Smooth muscle cell of the umbilical artery (primary cell): ENCODE data around the gene SH3BGRL3. TPM values are rescaled to one million over a fixed set of nuclear protein-coding genes. Genes with fewer than 3 reads are reported as not detected.

Source experiments
- total RNA-seq: library from RNA; depleted of rRNA; stranded (reverse); fragments of >200 nt; gene quantifications from 2 replicates; pipeline ENCODE4 v1.2.3, GENCODE V29; 2014

SH3BGRL3 gene
- 20.5 and 55.5 TPM in 2 replicates for total RNA-seq

DNA sequence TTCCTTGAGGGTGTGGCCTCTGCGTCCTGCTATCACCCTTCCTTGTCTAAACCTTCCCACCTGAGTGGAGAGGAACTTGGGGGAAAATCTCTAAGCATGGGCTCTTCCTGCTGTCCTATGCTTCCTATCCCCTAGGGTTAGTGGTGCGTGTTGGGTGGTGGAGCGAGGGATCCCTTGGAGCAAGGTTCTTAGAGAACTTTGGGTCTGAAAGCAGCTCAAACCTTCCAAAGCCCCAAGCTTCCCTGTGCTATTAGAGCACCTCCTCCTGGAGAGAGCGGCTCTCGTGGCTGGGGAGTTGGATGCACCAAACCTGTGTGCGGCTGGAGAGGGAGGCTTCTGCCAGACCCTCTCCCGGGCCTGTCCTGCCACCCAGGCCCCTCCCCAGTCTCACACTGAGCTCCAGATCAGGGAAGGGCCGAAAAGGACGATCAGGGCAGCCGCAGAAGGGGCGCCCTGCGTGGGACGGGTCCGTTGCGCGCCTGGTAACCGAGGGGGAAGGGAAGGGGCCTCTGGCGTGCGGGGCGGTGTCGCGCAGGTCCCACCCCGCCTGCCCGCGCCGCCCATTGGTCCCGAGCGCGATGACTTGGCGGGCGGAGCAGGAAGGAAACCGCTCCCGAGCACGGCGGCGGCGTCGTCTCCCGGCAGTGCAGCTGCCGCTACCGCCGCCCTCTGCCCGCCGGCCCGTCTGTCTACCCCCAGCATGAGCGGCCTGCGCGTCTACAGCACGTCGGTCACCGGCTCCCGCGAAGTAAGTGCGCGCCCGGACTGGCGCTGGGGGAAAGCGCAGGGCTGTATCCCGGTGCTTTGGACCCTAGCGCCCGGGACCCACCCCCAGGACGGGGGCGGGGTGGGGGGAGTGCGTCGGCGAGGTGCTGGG, at the start of gene SH3BGRL3:
Gene SH3BGRL3, plus strand, starts transcription at position 631 of the 877 bp plus-strand sequence. Its CDS starts 70 bp downstream, at position 701.

GRCh38 chr1:26233903-26234643, 45.8 kb upstream of the SH3BGRL3 start, which contains the start of gene CEP85:
CEP85 (plus strand) TSS chr1:26234200; CDS start chr1:26239784, 5,584 bp downstream.

DNA sequence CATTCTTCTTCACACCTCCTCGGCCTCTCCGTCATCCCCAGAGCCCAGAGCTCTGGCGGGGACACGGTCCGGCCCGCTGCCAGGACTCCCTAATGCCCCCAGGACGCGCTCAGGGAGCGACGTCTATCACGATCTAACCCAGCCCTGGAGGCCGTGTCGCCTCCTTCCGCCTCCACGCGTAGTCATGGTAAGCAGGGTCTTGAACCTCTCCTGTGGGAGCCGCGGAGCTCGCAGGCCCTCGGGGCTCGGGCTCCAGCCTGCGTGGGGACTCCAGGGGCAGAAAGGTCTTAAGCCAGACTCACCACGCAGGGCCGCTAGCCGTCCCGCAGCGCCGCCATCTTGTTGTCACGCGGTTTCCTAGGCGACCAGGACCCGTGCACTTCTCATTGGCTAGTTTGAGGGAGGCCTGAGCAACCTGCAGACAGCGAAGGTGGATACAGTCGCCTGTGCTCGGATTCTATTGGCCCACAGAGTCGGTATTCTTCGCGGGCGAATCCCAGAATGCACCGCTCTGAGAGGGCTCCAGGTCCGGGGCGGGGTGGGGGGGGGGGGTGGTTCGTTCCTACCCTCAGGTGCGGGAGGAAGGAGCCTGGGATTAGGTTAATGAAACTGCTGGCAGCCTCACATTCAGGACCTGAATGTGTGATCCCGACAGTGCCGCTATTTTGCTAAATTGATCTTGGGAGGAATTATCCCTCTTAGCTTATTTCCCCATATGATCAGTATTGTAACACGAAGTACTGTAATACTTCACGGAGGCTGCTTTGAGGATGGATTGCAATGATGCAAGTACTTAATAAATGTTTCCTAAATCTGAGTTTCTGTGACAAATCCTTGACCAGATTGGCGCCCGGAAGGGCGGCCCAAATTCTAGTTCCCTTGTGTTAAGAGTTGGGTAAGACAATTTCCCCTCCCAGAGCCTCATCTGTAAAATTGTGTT, 26.7 kb downstream of the SH3BGRL3 start, which contains the start of gene UBXN11:
Gene UBXN11, minus strand, starts transcription at position 347 of the 940 bp plus-strand sequence. CDS start 3,753 bp downstream, outside the sequence.

DNA sequence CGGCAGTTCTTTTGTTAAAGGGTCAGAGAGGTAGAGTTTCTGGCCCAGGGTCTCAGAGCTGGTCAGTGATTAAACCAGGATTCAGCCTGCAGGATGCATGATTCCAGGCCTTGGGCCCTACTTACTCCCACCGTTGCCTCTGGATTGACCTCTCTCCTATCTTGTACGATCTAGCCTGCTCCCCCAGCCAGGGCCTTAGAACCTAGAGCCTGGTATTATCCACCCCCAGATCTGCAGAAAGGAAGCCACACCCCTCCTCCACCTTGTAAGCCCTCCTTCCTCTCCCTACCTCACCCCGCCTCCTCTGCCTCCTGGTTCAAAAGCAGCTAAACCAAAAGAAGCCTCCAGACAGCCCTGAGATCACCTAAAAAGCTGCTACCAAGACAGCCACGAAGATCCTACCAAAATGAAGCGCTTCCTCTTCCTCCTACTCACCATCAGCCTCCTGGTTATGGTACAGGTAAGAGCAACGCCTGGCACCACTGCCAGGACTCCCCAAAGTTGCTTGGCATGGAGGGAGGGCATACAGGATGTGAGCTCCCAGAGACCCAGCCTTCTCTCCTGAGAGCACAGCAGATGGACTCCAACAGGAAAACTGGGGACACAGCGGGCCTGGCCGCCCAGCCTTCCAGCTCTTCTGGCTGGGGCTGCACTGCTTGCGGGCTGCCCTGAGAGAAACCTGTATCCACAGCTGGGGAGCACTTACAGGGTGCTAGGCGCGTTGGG, 37.9 kb downstream of the SH3BGRL3 start, which contains the start of gene CD52:
Gene CD52, plus strand, starts transcription at position 347 of the 726 bp plus-strand sequence. Its CDS starts 60 bp downstream, at position 407.

Other genes with a start within 250 kb of the SH3BGRL3 start
- gene SLC30A2, start 234.0 kb upstream of the SH3BGRL3 start, total RNA-seq, result not detected in 2 replicates
- gene TRIM63, start 212.5 kb upstream of the SH3BGRL3 start, total RNA-seq, result not detected in 2 replicates
- 3.6 and 4.8 TPM in 2 replicates for gene PDIK1L, start 168.3 kb upstream of the SH3BGRL3 start, total RNA-seq
- gene FAM110D, start 121.0 kb upstream of the SH3BGRL3 start, total RNA-seq, result not detected in 2 replicates
- not detected in 2 replicates for gene C1orf232, start 111.1 kb upstream of the SH3BGRL3 start, total RNA-seq
- gene ZNF593, start 110.2 kb upstream of the SH3BGRL3 start, total RNA-seq, result 9.7 and 14.8 TPM in 2 replicates
- not detected in 2 replicates for gene ZNF593OS, start 108.3 kb upstream of the SH3BGRL3 start, total RNA-seq
- 0.30 and 0.74 TPM in 2 replicates for gene CNKSR1, start 102.6 kb upstream of the SH3BGRL3 start, total RNA-seq
- not detected in 2 replicates for gene CATSPER4, start 89.5 kb upstream of the SH3BGRL3 start, total RNA-seq
- gene CEP85, start 45.9 kb upstream of the SH3BGRL3 start, total RNA-seq, result 5.6 and 9.9 TPM in 2 replicates
- gene UBXN11, start 26.6 kb downstream of the SH3BGRL3 start, total RNA-seq, result 3.0 TPM in 2 replicates
- gene CD52, start 37.9 kb downstream of the SH3BGRL3 start, total RNA-seq, result not detected in 2 replicates
- not detected in 2 replicates for gene CRYBG2, start 74.0 kb downstream of the SH3BGRL3 start, total RNA-seq
- gene ZNF683, start 92.7 kb downstream of the SH3BGRL3 start, total RNA-seq, result not detected in 2 replicates
- gene LIN28A, start 130.7 kb downstream of the SH3BGRL3 start, total RNA-seq, result not detected in 2 replicates
- gene DHDDS, start 152.2 kb downstream of the SH3BGRL3 start, total RNA-seq, result 62.1 and 97.0 TPM in 2 replicates
- 124 and 138 TPM in 2 replicates for gene HMGN2, start 192.4 kb downstream of the SH3BGRL3 start, total RNA-seq
- gene RPS6KA1, start 249.7 kb downstream of the SH3BGRL3 start, total RNA-seq, result 3.3 and 4.6 TPM in 2 replicates